Peyer's patch (tissue), 4 donors: ENCODE measurements around the gene MREG. TPM values are rescaled to one million over a fixed set of nuclear protein-coding genes. Genes with fewer than 3 reads are reported as not detected.

Experiments used
- DNase-seq, 3 donors: peaks; one replicate each; pipeline ENCODE4 v3.0.0-alpha.2; 2017 to 2019
- H3K27ac ChIP-seq, 4 donors: fragments of 200-600 bp; sonication (generic); one replicate each; pipeline ENCODE4 v1.5.1; 2016 to 2019
- H3K27me3 ChIP-seq, 2 donors: fragments of 200-600 bp; sonication (generic); one replicate each; pipeline ENCODE4 v1.5.1; 2019
- H3K36me3 ChIP-seq, 3 donors: fragments of 200-600 bp; sonication (generic); one replicate each; pipeline ENCODE4 v1.5.1; 2016 to 2019
- H3K4me1 ChIP-seq, 4 donors: fragments of 200-600 bp; sonication (generic); one replicate each; pipeline ENCODE4 v1.5.1; 2016 to 2019
- H3K4me3 ChIP-seq, 4 donors: fragments of 200-600 bp; sonication (generic); 1 replicate in 3 of 4; 2 replicates in 1 of 4; pipeline ENCODE4 v1.5.1; 2016 to 2019; ENCODE audit warnings: mild to moderate bottlenecking in 1 of 4
- H3K9me3 ChIP-seq, 4 donors: fragments of 200-600 bp; sonication (generic); one replicate each; pipeline ENCODE4 v1.5.1; 2016 to 2019; ENCODE audit warnings: mild to moderate bottlenecking in 1 of 4
- POLR2A ChIP-seq, 2 donors: fragments of 450-650 bp; IDR thresholded peaks; one replicate each; pipeline ENCODE4 v1.5.1; 2017; ENCODE audit warnings: antibody characterized with exemption in 2 of 2, mild to moderate bottlenecking in 2 of 2, moderate library complexity in 2 of 2
- total RNA-seq, 4 donors: library from RNA; depleted of rRNA; stranded (reverse); fragments of >200 nt; gene quantifications; one replicate each; pipeline ENCODE4 v1.1.0, GENCODE V29; 2016
- TF ChIP-seq, protein P1 (sequence below), 6 experiments: fragments of 450-650 bp in 4 of 6; fragments of 200-600 bp in 2 of 6; sonication (generic) in 1 of 6; IDR thresholded peaks; one replicate each; pipeline ENCODE4 v1.5.1; 2017 to 2019; ENCODE audit warnings: antibody characterized with exemption in 6 of 6, mild to moderate bottlenecking in 3 of 6, moderate library complexity in 1 of 6

MREG gene
- total RNA-seq, 4 donors from 2014 or later: 6.2 to 10.7 (median 7.2) TPM

DNA sequence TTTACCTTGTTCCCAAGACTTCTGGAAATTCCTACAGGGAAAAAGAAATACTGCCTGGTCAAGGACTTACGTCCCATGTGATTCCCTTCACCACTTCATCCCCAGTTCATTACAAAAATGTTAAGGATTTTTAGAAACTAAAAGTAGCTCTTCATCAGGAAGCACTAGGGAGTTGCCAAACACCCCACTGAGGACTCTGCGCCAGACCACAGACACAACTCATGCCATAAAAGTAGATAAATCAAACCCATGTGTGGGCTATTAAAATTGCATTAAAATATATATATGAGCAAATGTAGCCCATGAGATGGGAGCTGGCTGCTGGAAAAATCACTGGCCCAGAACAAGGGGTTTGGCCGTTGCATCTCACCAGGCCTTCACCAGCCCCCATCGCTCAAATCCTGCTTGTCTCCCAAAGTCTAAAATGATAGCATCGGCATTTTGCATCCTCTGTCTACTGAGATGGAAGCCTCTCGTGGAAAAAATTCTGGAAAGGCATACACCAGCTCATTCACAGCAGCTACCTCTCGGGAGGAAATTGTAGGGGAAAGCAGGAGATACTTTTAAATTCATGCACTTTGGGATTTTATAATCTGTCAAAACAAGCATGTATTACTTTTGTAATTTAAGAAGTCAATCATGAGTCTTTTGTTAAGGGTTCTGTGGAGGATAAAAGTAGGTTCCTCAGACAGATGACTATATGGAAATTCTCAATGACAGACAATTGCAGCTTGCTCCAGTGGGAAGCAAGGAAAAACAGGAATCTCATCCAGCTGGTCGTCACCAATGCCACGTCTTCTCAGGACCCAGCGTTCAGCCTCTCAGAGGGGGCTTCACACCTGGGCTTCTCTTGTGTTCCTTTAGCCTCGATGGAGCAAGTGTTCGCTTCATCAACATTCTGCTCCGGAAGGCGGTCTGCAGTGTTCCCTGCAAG lies 113.9 kb downstream of the MREG start:
- H3K4me3 ChIP-seq: no peak overlapping the region
- TF ChIP-seq POLR2A (IDR thresholded peaks at IDR 0.05): no peak
- TF ChIP-seq, protein P1, sequence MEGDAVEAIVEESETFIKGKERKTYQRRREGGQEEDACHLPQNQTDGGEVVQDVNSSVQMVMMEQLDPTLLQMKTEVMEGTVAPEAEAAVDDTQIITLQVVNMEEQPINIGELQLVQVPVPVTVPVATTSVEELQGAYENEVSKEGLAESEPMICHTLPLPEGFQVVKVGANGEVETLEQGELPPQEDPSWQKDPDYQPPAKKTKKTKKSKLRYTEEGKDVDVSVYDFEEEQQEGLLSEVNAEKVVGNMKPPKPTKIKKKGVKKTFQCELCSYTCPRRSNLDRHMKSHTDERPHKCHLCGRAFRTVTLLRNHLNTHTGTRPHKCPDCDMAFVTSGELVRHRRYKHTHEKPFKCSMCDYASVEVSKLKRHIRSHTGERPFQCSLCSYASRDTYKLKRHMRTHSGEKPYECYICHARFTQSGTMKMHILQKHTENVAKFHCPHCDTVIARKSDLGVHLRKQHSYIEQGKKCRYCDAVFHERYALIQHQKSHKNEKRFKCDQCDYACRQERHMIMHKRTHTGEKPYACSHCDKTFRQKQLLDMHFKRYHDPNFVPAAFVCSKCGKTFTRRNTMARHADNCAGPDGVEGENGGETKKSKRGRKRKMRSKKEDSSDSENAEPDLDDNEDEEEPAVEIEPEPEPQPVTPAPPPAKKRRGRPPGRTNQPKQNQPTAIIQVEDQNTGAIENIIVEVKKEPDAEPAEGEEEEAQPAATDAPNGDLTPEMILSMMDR (IDR thresholded peaks at IDR 0.05): no peak
- no peaks in the 10 kb centered on the region for H3K9me3 ChIP-seq
- H3K4me1 ChIP-seq: no peaks in the 10 kb centered on the region
- H3K27ac ChIP-seq: no peak overlapping the region
- no peaks in the 10 kb centered on the region for H3K36me3 ChIP-seq
- no peak for DNase-seq
- no peaks in the 10 kb centered on the region for H3K27me3 ChIP-seq

DNA sequence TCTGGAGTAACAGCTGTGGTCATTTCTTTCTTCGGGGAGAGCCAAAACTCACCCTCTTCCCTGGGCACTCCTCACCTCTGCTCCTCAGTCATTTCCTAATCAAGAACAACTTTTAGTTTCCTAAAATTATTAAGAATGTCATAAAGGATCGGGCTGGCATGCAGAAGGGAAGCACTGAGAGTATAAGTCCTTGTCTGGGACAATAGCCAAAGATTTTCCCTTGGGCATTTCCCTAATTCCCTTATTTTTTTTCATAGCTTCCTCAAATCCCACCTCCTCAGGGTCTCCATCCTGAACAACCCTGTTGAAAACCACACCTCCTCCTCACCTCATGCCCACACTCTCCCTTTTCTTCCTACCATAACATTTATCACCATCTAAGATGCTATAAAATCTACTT lies 115.0 kb downstream of the MREG start:
- Histone ChIP-seq H3K4me1 (no peaks in the 10 kb centered on the region), H3K4me3 (no peak overlapping the region), H3K9me3 (no peaks in the 10 kb centered on the region), H3K27ac (no peak overlapping the region), H3K36me3 (no peaks in the 10 kb centered on the region), H3K27me3 (no peaks in the 10 kb centered on the region)
- DNase-seq: no peak
- TF ChIP-seq, protein P1 (IDR thresholded peaks at IDR 0.05): no peak
- no peak for TF ChIP-seq POLR2A (IDR thresholded peaks at IDR 0.05)

DNA sequence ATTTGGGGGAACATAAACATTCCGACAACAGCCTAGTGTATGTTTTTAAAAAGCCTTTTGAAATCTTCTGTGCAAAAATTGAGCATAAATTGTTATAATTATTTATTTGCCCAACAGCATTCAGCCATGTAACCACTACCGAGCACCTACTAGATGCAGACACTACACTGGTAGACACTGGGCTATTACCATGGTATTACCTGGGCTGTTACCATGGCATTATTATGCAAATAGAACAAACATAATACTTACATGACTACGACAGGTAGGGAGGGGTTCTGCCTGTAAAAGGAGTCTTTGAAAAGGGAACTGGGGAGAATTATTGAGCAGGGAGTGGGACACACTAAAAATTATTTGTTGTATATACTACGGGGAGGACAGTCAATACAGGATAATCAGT lies 116.4 kb downstream of the MREG start:
- Histone ChIP-seq H3K27ac (no peak overlapping the region), H3K27me3 (no peaks in the 10 kb centered on the region), H3K9me3 (no peaks in the 10 kb centered on the region), H3K4me1 (no peaks in the 10 kb centered on the region), H3K4me3 (no peak overlapping the region), H3K36me3 (no peaks in the 10 kb centered on the region)
- TF ChIP-seq, protein P1 (IDR thresholded peaks at IDR 0.05): no peak
- no peak for TF ChIP-seq POLR2A (IDR thresholded peaks at IDR 0.05)
- no peak for DNase-seq

DNA sequence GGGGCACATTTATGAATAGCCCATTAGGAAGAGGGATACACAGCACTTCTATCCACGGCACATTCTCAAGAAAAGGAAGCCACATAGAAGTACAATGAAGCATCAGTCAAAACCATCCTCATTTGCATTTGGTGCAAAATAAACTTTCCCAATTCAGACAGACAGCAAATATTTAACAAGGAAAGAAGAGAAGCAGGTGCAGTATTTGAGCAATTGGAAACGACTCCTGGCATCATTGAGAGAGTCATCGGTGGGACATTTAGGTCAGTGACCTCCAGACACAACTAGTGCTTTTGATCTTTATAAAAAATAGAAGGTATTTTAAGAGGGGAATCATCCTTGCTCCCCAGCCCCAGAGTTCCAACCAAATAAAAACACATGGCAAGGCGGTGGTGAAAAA lies 118.0 kb downstream of the MREG start:
- H3K9me3 ChIP-seq: no peaks in the 10 kb centered on the region
- H3K27ac ChIP-seq: no peak overlapping the region
- no peaks in the 10 kb centered on the region for H3K4me1 ChIP-seq
- no peak for DNase-seq
- TF ChIP-seq POLR2A (IDR thresholded peaks at IDR 0.05): no peak
- TF ChIP-seq, protein P1 (IDR thresholded peaks at IDR 0.05): no peak
- H3K36me3 ChIP-seq: no peaks in the 10 kb centered on the region
- H3K4me3 ChIP-seq: no peak overlapping the region
- no peaks in the 10 kb centered on the region for H3K27me3 ChIP-seq

Other genes starting within 250 kb of the MREG start
- 10 to 100 TPM; 44.6 to 85.6 (median 54.3) TPM for gene PECR, start 68.3 kb upstream of the MREG start, total RNA-seq
- 1 to 10 TPM in 1 of 4 donors, not detected in 3; 1.6 TPM for gene TMEM169, start 68.4 kb upstream of the MREG start, total RNA-seq
- 100 to 1,000 TPM in 3 of 4 donors, 10 to 100 TPM in 1; 81.7 to 140 (median 111) TPM for gene XRCC5, start 95.8 kb upstream of the MREG start, total RNA-seq